ENCODE results near the gene CFAP46.

The CFAP46 gene

GRCh38 chr10:132912225-132912712 lies 30.1 kb downstream of the CFAP46 start:
- H3K4me3 ChIP-seq (ENCODE audit: low read depth in 1 of 2, low read length in 2 of 2): no peak overlapping the region
- H3K27ac ChIP-seq (ENCODE audit: low read depth, low read length): no peak overlapping the region
- no peaks in the 10 kb centered on the region for H3K27me3 ChIP-seq (ENCODE audit: control insufficient read depth in 1 of 2, insufficient read depth in 2 of 2, low read length in 2 of 2)
- no peaks in the 10 kb centered on the region for H3K4me1 ChIP-seq (ENCODE audit: insufficient read depth, low read length)
- no peak overlapping the region for H3K9ac ChIP-seq (ENCODE audit: low read length)
- H3K9me3 ChIP-seq (ENCODE audit: low read length): no peaks in the 10 kb centered on the region
- H3K36me3 ChIP-seq (ENCODE audit: insufficient read depth, low read length): no peaks in the 10 kb centered on the region

- H3K27ac ChIP-seq (ENCODE audit: low read depth, low read length): no peak overlapping the region
Observed at GRCh38 chr10:132911786-132912097, 30.6 kb downstream of the CFAP46 start.

GRCh38 chr10:132910901-132911785 lies 31.2 kb downstream of the CFAP46 start:
- H3K27me3 ChIP-seq (ENCODE audit: control insufficient read depth in 1 of 2, insufficient read depth in 2 of 2, low read length in 2 of 2): no peaks in the 10 kb centered on the region
- H3K27ac ChIP-seq (ENCODE audit: low read depth, low read length): no peak overlapping the region
- no peaks in the 10 kb centered on the region for H3K9me3 ChIP-seq (ENCODE audit: low read length)
- no peaks in the 10 kb centered on the region for H3K36me3 ChIP-seq (ENCODE audit: insufficient read depth, low read length)
- no peak overlapping the region for H3K4me3 ChIP-seq (ENCODE audit: low read depth in 1 of 2, low read length in 2 of 2)
- no peak overlapping the region for H3K9ac ChIP-seq (ENCODE audit: low read length)
- H3K4me1 ChIP-seq (ENCODE audit: insufficient read depth, low read length): no peaks in the 10 kb centered on the region

More at GRCh38 chr10:132911786-132912097, 30.6 kb downstream of the CFAP46 start:
- no peaks in the 10 kb centered on the region for H3K9me3 ChIP-seq (ENCODE audit: low read length)
- H3K4me3 ChIP-seq (ENCODE audit: low read depth in 1 of 2, low read length in 2 of 2): no peak overlapping the region
- no peak overlapping the region for H3K9ac ChIP-seq (ENCODE audit: low read length)
- no peaks in the 10 kb centered on the region for H3K4me1 ChIP-seq (ENCODE audit: insufficient read depth, low read length)
- no peaks in the 10 kb centered on the region for H3K36me3 ChIP-seq (ENCODE audit: insufficient read depth, low read length)
- H3K27me3 ChIP-seq (ENCODE audit: control insufficient read depth in 1 of 2, insufficient read depth in 2 of 2, low read length in 2 of 2): no peaks in the 10 kb centered on the region

DNA sequence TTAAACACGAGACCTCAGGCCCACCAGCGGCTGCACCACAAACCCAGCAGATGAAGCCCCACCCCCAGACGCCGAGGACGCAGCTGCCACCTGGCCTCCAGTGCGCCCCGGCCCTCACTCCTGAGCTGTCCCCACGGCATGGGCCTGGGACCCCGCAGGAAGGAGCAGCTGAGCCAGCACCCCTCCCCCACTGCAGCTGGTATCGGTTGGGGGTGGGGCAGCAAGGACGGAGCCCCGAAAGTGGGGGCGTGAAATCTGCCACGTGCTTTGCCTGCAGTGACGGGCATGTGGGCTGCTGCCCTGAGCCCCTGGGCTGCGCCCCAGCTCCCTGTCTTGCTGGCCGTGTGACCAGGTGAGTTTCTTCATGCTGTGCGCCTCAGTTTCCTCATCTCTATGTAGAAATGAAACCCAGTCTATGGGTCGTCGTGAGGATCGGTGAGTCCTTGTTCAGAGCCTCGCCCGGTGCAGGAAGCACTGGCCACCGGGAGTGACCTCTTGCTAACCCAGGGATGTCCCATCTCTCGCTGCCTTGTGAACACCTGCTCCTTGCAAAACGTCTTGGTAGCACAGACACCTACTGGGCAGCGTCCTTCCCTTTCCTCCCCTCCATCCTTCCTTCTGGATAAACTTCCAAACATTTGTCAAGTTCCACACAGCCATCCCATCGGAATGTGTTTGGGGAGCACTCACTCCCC lies 32.0 kb downstream of the CFAP46 start:
- H3K4me1 ChIP-seq (ENCODE audit: insufficient read depth, low read length): no peaks in the 10 kb centered on the region
- no peaks in the 10 kb centered on the region for H3K27me3 ChIP-seq (ENCODE audit: control insufficient read depth in 1 of 2, insufficient read depth in 2 of 2, low read length in 2 of 2)
- no peak overlapping the region for H3K4me3 ChIP-seq (ENCODE audit: low read depth in 1 of 2, low read length in 2 of 2)
- no peaks in the 10 kb centered on the region for H3K9me3 ChIP-seq (ENCODE audit: low read length)
- no peak overlapping the region for H3K27ac ChIP-seq (ENCODE audit: low read depth, low read length)
- no peaks in the 10 kb centered on the region for H3K36me3 ChIP-seq (ENCODE audit: insufficient read depth, low read length)
- H3K9ac ChIP-seq (ENCODE audit: low read length): no peak overlapping the region

GRCh38 chr10:132909491-132910071 lies 32.8 kb downstream of the CFAP46 start:
- H3K27ac ChIP-seq (ENCODE audit: low read depth, low read length): no peak overlapping the region
- no peak overlapping the region for H3K9ac ChIP-seq (ENCODE audit: low read length)
- no peak overlapping the region for H3K4me3 ChIP-seq (ENCODE audit: low read depth in 1 of 2, low read length in 2 of 2)
- no peaks in the 10 kb centered on the region for H3K27me3 ChIP-seq (ENCODE audit: control insufficient read depth in 1 of 2, insufficient read depth in 2 of 2, low read length in 2 of 2)
- H3K9me3 ChIP-seq (ENCODE audit: low read length): no peaks in the 10 kb centered on the region
- no peaks in the 10 kb centered on the region for H3K36me3 ChIP-seq (ENCODE audit: insufficient read depth, low read length)
- no peaks in the 10 kb centered on the region for H3K4me1 ChIP-seq (ENCODE audit: insufficient read depth, low read length)

- Histone ChIP-seq H3K9ac (ENCODE audit: low read length) (no peak overlapping the region), H3K4me3 (ENCODE audit: low read depth in 1 of 2, low read length in 2 of 2) (no peak overlapping the region), H3K9me3 (ENCODE audit: low read length) (no peaks in the 10 kb centered on the region), H3K27me3 (ENCODE audit: control insufficient read depth in 1 of 2, insufficient read depth in 2 of 2, low read length in 2 of 2) (no peaks in the 10 kb centered on the region), H3K36me3 (ENCODE audit: insufficient read depth, low read length) (no peaks in the 10 kb centered on the region), H3K4me1 (ENCODE audit: insufficient read depth, low read length) (no peaks in the 10 kb centered on the region), H3K27ac (ENCODE audit: low read depth, low read length) (no peak overlapping the region)
Observed at GRCh38 chr10:132908621-132909295, 33.6 kb downstream of the CFAP46 start.

GRCh38 chr10:132907821-132908620 lies 34.3 kb downstream of the CFAP46 start:
- no peaks in the 10 kb centered on the region for H3K9me3 ChIP-seq (ENCODE audit: low read length)
- no peaks in the 10 kb centered on the region for H3K27me3 ChIP-seq (ENCODE audit: control insufficient read depth in 1 of 2, insufficient read depth in 2 of 2, low read length in 2 of 2)
- H3K4me3 ChIP-seq (ENCODE audit: low read depth in 1 of 2, low read length in 2 of 2): no peak overlapping the region
- H3K27ac ChIP-seq (ENCODE audit: low read depth, low read length): no peak overlapping the region
- no peaks in the 10 kb centered on the region for H3K4me1 ChIP-seq (ENCODE audit: insufficient read depth, low read length)
- no peaks in the 10 kb centered on the region for H3K36me3 ChIP-seq (ENCODE audit: insufficient read depth, low read length)
- no peak overlapping the region for H3K9ac ChIP-seq (ENCODE audit: low read length)

DNA sequence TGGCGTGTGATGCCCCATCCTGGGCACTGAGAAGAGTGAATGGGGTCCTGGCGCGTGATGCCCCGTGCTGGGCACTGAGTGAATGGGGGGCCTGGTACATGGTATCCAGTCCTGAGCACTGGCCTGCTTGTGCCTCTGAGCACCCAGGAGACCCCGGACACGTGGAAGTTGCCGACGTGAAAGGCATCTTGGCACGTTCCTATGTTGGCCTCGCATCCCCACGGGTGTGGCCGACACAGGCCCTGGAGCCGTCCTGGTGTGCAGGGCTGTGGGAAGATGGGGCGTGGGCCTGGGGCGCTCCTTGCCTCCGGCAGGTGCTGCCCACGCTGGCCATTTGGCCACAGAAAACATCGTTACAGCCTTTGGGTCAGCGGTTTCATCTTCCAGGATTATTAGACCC lies 35.5 kb downstream of the CFAP46 start:
- Histone ChIP-seq H3K36me3 (ENCODE audit: insufficient read depth, low read length) (no peaks in the 10 kb centered on the region), H3K9me3 (ENCODE audit: low read length) (no peaks in the 10 kb centered on the region), H3K9ac (ENCODE audit: low read length) (no peak overlapping the region), H3K4me1 (ENCODE audit: insufficient read depth, low read length) (no peaks in the 10 kb centered on the region), H3K27ac (ENCODE audit: low read depth, low read length) (no peak overlapping the region), H3K4me3 (ENCODE audit: low read depth in 1 of 2, low read length in 2 of 2) (no peak overlapping the region), H3K27me3 (ENCODE audit: control insufficient read depth in 1 of 2, insufficient read depth in 2 of 2, low read length in 2 of 2) (no peaks in the 10 kb centered on the region)

DNA sequence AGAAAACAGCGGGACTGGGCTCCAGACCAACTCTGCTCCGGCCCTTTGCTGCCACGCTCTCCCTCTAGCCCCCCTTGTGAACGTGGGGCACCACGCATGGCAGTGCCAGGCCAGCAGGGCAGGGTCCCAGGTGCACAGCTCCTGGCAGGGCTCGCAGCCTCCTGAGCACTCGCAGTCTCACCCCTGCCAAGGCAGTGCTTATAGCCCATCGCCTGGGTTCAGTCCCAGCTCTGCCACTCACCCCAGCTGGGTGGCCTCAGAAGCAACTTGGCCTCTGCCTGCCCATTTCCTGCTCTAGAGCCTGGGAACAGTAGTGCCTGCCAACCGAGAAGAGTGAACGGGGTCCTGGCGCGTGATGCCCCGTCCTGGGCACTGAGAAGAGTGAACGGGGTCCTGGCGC lies 36.3 kb downstream of the CFAP46 start:
- H3K9ac ChIP-seq (ENCODE audit: low read length): no peak overlapping the region
- H3K36me3 ChIP-seq (ENCODE audit: insufficient read depth, low read length): no peaks in the 10 kb centered on the region
- H3K9me3 ChIP-seq (ENCODE audit: low read length): no peaks in the 10 kb centered on the region
- no peak overlapping the region for H3K4me3 ChIP-seq (ENCODE audit: low read depth in 1 of 2, low read length in 2 of 2)
- H3K27me3 ChIP-seq (ENCODE audit: control insufficient read depth in 1 of 2, insufficient read depth in 2 of 2, low read length in 2 of 2): no peaks in the 10 kb centered on the region
- no peak overlapping the region for H3K27ac ChIP-seq (ENCODE audit: low read depth, low read length)
- no peaks in the 10 kb centered on the region for H3K4me1 ChIP-seq (ENCODE audit: insufficient read depth, low read length)

DNA sequence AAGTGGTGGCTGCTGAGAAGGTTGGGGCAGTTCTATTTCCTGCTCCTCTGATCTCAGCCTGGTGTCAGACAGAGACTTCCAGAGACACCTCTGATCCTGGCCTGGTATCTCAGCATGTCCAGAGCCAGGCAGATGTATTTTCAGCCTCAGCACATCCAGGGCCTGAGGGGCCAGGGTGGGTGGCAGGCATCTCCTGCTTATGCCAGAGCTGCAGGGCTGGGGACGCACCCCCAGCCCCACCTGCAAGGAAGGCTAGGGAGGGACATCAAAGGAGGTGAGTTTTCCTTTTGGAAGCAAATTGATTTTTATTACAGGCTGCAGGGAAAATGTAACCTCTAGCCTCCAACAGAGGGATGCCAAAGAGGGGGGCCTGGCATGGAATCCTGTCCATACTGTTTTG lies 36.7 kb downstream of the CFAP46 start:
- H3K9me3 ChIP-seq (ENCODE audit: low read length): no peaks in the 10 kb centered on the region
- no peaks in the 10 kb centered on the region for H3K27me3 ChIP-seq (ENCODE audit: control insufficient read depth in 1 of 2, insufficient read depth in 2 of 2, low read length in 2 of 2)
- no peaks in the 10 kb centered on the region for H3K4me1 ChIP-seq (ENCODE audit: insufficient read depth, low read length)

More for the DNA sequence above, 36.7 kb downstream of the CFAP46 start:
- no peaks in the 10 kb centered on the region for H3K36me3 ChIP-seq (ENCODE audit: insufficient read depth, low read length)
- no peak overlapping the region for H3K27ac ChIP-seq (ENCODE audit: low read depth, low read length)
- no peak overlapping the region for H3K9ac ChIP-seq (ENCODE audit: low read length)
- no peak overlapping the region for H3K4me3 ChIP-seq (ENCODE audit: low read depth in 1 of 2, low read length in 2 of 2)
